ENCODE data around the gene RAB11FIP4. TPM values are rescaled to one million over a fixed set of nuclear protein-coding genes. Genes with fewer than 3 reads are reported as not detected.
A peak's percentile ranks its signal among the peaks of the same experiment; 100 is the strongest.

RAB11FIP4 gene
- total RNA-seq, 1 donor = under 0.01 TPM

DNA sequence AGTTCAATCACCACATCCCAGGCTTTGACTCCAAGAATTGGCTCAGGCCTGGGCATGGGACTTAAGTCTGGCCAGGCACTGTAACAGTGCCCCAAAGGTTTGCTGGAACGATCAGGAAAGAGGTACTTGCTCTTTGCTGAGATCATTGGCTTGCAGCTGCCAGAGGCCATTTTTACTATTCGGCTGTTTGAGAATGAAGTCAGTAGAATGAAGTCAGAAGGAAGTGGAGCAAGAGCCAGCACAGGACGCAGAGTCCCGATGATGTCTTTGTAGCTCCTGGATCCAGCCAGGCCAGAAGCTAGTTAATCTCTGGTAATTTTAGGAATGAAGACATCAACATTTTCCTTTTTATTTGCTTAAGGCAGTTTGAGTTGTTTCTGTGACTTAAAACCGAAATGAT is 195.5 kb downstream of the RAB11FIP4 start:
- no peak overlapping the region for H3K4me3 ChIP-seq (ENCODE audit: low read depth, low read length)
- DNase-seq (ENCODE audit: low read depth) = peak; percentile 38
- TF ChIP-seq, protein P1, sequence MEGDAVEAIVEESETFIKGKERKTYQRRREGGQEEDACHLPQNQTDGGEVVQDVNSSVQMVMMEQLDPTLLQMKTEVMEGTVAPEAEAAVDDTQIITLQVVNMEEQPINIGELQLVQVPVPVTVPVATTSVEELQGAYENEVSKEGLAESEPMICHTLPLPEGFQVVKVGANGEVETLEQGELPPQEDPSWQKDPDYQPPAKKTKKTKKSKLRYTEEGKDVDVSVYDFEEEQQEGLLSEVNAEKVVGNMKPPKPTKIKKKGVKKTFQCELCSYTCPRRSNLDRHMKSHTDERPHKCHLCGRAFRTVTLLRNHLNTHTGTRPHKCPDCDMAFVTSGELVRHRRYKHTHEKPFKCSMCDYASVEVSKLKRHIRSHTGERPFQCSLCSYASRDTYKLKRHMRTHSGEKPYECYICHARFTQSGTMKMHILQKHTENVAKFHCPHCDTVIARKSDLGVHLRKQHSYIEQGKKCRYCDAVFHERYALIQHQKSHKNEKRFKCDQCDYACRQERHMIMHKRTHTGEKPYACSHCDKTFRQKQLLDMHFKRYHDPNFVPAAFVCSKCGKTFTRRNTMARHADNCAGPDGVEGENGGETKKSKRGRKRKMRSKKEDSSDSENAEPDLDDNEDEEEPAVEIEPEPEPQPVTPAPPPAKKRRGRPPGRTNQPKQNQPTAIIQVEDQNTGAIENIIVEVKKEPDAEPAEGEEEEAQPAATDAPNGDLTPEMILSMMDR (IDR thresholded peaks at IDR 0.05; ENCODE audit: insufficient read depth, low read depth, low read length) = no peak

DNA sequence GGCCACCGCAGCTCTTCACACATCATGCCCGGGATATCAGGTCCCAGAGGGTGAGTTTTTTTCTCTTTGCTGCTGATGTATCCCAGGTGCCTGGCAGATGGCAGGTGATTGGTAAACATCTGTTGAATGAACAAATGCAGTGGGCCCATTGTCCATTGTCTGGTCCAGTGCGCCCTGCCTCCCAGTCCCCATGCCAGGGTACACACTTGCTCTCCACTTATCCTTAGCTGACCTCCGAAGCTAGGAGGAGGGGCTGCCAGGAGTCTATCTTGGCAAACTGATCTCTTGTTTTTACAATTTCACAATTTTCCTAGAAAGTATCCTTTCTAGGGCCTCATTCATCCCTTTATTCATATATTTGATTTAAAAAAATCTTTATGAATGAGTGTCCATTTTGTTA is 196.0 kb downstream of the RAB11FIP4 start:
- TF ChIP-seq, protein P1 (IDR thresholded peaks at IDR 0.05; ENCODE audit: insufficient read depth, low read depth, low read length) = no peak
- DNase-seq (ENCODE audit: low read depth) = no peak
- no peak overlapping the region for H3K4me3 ChIP-seq (ENCODE audit: low read depth, low read length)

Small RNA genes within 50 kb of the gene (small RNA-seq; reads per million reads assigned to genes)
- 28.7 reads per million, percentile 94 among the genes with 10 or more reads in this experiment for gene MIR193A
- gene MIR4725 = not detected
- gene RN7SL45P = not detected
- not detected for gene RN7SL79P
- gene RNU6ATAC7P = not detected

Other genes starting within 250 kb of the RAB11FIP4 start
- 0.43 TPM in 1 of 2 replicates, not detected in the other for gene OMG, start 94.4 kb upstream of the RAB11FIP4 start, total RNA-seq
- under 0.01 TPM in 2 replicates for gene EVI2B, start 77.6 kb upstream of the RAB11FIP4 start, total RNA-seq
- gene EVI2A, start 70.1 kb upstream of the RAB11FIP4 start, total RNA-seq = 0.32 and 0.43 TPM in 2 replicates

Data from fibroblast of villous mesenchyme (primary cell).